Urinary bladder (tissue), 4 donors: ENCODE data around the gene DHRSX. TPM values are rescaled to one million over a fixed set of nuclear protein-coding genes. Genes with fewer than 3 reads are reported as not detected.
A peak's percentile ranks its signal among the peaks of the same experiment; 100 is the strongest.
"Not testable (repeated sequence)": the region's sequence is repeated elsewhere in the genome, so short reads cannot be mapped to it uniquely, and the experiment has no call there.

Source experiments
- DNase-seq: peaks from one replicate; pipeline ENCODE4 v3.0.0-alpha.2; 2015; ENCODE audit errors: extremely low spot score
- H3K27ac ChIP-seq: one replicate; pipeline ENCODE4 v1.5.1; 2013; ENCODE audit warnings: low read depth, mild to moderate bottlenecking, moderate library complexity
- H3K36me3 ChIP-seq: one replicate; pipeline ENCODE4 v1.6.1; 2013; ENCODE audit warnings: mild to moderate bottlenecking, moderate library complexity; ENCODE audit not compliant: insufficient read depth
- H3K4me1 ChIP-seq: one replicate; pipeline ENCODE4 v1.6.1; 2013; ENCODE audit warnings: mild to moderate bottlenecking, moderate library complexity; ENCODE audit not compliant: insufficient read depth
- H3K4me3 ChIP-seq: one replicate; pipeline ENCODE4 v1.5.1; 2013; ENCODE audit warnings: low read depth, low read length
- WGBS: extraction: QIAGEN DNeasy Blood & Tissue Kit; methylation state at CpG from one replicate; pipeline ENCODE4 v1.1.7; 2013; 5-methylcytosine and 5-hydroxymethylcytosine counted together
- polyA plus RNA-seq: library from polyadenylated mRNA; stranded (reverse); fragments of 200-250 nt; gene quantifications from one replicate; pipeline ENCODE4 v1.2.3, GENCODE V29; 2013
- total RNA-seq: library from RNA; depleted of rRNA; stranded (reverse); fragments of >200 nt; gene quantifications from one replicate; pipeline ENCODE4 v1.2.3, GENCODE V29; 2014
- donor health status: healthy with polysubstance abuse.
- donor health status: healthy.

The DHRSX gene
- total and polyA plus RNA-seq, 2 donors: 17.3 to 19.9 TPM

DNA sequence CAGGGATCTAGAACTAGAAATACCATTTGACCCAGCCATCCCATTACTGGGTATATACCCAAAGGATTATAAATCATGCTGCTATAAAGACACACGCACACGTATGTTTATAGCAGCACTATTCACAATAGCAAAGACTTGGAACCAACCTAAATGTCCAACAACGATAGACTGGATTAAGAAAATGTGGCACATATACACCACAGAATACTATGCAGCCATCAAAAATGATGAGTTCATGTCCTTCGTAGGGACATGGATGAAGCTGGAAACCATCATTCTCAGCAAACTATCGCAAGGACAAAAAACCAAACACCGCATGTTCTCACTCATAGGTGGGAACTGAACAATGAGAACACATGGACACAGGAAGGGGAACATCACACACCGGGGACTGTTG is 81.4 kb downstream of the DHRSX start:
- WGBS: 90% methylated on average over 4 of the region's 7 CpGs
- DNase-seq, H3K36me3 ChIP-seq, H3K4me3 ChIP-seq, H3K27ac ChIP-seq, H3K4me1 ChIP-seq: not testable (repeated sequence)

DNA sequence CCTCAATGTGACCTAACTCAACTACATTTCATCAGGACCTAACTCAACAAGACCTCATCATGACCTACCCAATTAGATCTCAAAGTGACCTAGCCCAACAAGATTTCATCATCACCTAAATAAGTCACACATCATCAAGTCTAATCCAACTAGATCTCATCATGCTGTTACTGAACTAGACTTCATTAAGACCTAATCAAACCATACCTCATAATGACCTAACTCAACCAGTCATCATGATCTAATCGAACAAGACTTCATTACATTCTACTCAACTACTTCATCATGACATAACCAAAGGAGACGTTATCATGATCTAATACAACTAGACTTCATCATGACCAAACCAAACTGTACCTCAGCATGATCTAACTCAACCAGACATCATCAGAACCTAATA is 82.8 kb downstream of the DHRSX start:
- Histone ChIP-seq H3K27ac (no peak overlapping the region), H3K36me3 (no peaks in the 10 kb centered on the region), H3K4me3 (no peak overlapping the region), H3K4me1 (no peaks in the 10 kb centered on the region)
- 96% methylated on average over 2 of the region's 2 CpGs for WGBS
- no peak for DNase-seq

DNA sequence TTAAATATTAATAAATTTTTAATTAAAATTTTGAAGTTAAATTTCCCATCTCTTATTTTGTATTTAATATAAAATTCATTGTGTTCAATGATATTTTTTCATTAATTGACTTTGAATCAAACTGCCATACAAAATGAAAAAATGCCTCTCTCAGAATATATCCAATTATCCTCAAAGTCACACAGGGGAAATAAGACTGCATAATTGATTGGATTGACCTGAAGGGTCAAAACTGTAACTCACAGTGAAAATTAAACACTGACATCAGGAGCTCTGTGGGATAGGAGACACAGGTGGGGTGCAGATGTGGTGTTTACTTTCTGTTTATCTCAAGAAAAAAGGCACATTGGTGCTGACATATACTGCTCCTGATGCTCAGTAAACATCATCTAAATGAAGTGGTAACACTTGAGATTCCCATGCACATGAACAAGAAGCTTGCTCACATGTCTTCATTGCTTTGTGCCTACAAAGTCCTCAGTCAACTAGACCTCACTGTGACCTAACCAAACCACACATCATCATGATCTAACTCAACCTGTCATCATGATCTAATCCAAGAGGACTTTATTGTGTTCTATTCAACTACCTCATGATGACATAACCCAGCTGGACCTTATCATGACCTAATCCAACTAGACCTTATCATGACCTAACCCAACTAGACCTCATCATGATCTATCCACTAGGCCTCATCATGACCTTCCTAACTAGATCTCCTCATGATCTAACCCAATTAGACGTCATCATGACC is 83.7 kb downstream of the DHRSX start:
- no peak for DNase-seq
- 96% methylated on average over 1 of the region's 1 CpG for WGBS
- Histone ChIP-seq H3K36me3 (no peaks in the 10 kb centered on the region), H3K4me3 (no peak overlapping the region), H3K27ac (no peak overlapping the region), H3K4me1 (no peaks in the 10 kb centered on the region)

DNA sequence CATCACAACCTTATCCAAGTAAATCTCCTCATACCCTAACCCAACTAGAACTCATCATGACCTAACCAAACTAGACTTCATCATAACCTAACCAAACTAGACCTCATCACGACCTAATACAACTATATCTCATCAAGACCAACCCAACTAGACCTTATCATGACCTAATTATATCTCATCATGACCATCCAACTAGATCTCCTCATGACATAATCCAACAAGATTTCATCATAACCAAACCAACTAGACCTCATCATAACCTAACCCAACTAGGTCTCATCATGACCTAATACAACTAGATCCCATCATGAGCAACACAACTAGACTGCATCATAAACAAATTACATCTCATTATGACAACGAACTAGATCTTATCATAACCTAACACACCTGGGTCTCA is 86.4 kb downstream of the DHRSX start:
- H3K4me3 ChIP-seq: no peak overlapping the region
- 91% methylated on average over 2 of the region's 2 CpGs for WGBS
- H3K4me1 ChIP-seq: no peaks in the 10 kb centered on the region
- no peak for DNase-seq
- no peak overlapping the region for H3K27ac ChIP-seq
- no peaks in the 10 kb centered on the region for H3K36me3 ChIP-seq

DNA sequence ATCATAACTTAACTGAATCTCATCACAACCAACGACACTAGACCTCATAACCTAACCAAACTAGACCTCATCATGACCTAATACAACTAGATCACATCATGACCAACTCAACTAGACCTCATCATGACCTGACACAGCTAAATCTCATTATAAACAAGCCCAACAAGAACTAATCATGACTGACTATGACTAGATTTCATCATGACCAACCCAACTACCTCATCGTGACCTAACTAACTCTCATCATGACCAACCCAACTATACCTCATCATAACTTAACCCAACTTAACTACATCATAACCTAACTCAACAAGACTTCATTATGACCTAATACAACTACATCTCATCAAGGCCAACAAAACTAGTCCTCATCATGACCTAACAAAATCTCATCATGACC is 86.8 kb downstream of the DHRSX start:
- no peaks in the 10 kb centered on the region for H3K4me1 ChIP-seq
- 98% methylated on average over 2 of the region's 2 CpGs for WGBS
- H3K27ac ChIP-seq: no peak overlapping the region
- no peaks in the 10 kb centered on the region for H3K36me3 ChIP-seq
- no peak for DNase-seq
- H3K4me3 ChIP-seq: no peak overlapping the region

DNA sequence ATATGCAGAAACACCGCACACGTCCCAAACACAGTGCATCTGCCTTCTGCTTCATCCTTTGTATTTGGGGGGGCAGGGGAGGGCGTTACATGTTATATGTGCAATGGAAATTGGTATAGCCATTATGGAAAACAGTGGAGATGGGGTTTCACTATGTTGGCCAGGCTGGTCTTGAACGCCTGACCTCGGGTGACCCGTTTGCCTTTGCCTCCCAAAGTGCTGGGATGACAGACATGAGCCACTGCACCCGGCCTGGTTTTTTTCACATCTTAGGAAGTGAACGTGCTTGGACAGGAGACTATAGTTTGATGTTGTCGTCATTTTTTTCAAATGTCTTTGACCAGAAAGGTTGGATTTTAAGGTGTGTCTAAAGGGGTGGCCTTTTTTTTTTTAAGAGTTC is 88.6 kb downstream of the DHRSX start:
- H3K36me3 ChIP-seq: no peaks in the 10 kb centered on the region
- no peak overlapping the region for H3K27ac ChIP-seq
- no peak for DNase-seq
- 96% methylated on average over 9 of the region's 9 CpGs for WGBS
- no peak overlapping the region for H3K4me3 ChIP-seq
- no peaks in the 10 kb centered on the region for H3K4me1 ChIP-seq

DNA sequence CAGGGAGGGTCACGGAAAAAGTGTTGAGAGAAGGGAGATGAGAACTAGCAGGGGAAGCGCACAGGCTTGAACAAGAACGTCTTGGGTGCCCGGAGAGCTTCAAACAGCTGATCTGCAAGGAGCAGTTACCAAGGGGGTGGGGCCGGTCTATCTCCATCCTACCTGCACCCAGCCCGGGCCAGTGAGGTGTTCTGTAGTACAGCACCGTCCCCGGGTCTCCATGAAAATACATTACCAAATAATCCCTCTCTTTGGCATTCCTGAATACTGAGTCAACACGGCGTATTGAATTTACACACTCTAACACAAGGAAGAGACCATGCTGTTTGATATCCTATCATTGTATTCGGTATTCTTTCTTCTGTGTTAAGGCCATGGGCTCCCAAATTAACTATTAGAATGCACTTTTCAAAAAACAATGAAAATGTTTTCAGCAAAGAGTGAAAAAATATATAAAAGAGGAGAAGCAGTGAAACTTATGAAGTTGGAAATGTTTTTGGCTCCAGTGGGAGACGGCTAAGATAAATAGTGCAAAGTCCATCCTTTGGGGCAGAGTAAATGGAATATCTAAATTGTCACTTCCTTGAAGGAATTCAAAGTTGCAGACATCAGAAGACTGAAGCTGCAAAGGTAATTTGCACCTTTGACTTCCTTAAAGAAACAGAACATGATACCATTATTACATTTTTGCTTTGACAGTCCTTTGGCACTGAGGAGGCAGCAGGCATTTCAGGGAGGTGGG is 90.3 kb downstream of the DHRSX start:
- no peaks in the 10 kb centered on the region for H3K36me3 ChIP-seq
- no peaks in the 10 kb centered on the region for H3K4me1 ChIP-seq
- H3K4me3 ChIP-seq: no peak overlapping the region
- WGBS: 84% methylated on average over 12 of the region's 12 CpGs
- no peak overlapping the region for H3K27ac ChIP-seq
- no peak for DNase-seq

DNA sequence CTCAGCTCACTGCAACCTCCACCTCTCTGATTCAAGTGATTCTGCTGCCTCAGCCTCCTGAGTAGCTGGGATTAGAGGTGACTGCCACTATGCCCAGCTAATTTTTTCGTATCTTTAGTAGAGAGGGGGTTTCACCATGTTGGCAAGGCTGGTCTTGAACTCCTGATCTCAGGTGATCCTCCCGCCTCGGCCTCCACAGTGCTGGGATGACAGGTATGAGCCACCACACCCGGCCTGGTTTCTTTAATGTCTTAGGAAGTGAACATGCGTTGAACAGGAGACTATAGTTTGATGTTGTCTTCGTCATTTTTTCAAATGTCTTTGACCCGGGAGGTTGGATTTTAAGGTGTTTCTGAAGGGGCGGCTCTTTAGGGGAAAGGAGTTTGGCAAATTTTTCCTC is 91.0 kb downstream of the DHRSX start:
- Histone ChIP-seq H3K4me3 (no peak overlapping the region), H3K4me1 (no peaks in the 10 kb centered on the region), H3K36me3 (no peaks in the 10 kb centered on the region), H3K27ac (no peak overlapping the region)
- DNase-seq: no peak
- 94% methylated on average over 8 of the region's 8 CpGs for WGBS

DNA sequence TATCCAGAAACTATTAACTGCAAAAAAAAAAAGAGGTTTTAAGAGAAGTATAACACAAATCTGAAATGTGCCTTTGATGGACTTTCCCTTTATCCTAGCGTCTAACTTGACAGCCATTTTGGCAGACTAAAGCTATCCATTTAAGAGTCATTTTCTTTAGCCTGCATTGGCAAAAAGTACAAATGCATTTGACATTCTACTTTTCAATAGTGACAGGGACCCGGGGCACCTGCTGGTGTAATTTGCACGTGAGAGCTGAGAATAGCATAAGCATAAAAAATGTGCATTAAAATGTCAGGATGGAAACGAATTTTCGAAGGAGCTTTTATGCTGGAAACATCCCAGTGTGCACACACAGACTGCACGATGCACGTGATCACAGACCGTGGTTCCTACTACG is 91.9 kb downstream of the DHRSX start:
- WGBS: 90% methylated on average over 9 of the region's 9 CpGs
- no peak for DNase-seq
- Histone ChIP-seq H3K4me1 (no peaks in the 10 kb centered on the region), H3K4me3 (no peak overlapping the region), H3K27ac (no peak overlapping the region), H3K36me3 (no peaks in the 10 kb centered on the region)

DNA sequence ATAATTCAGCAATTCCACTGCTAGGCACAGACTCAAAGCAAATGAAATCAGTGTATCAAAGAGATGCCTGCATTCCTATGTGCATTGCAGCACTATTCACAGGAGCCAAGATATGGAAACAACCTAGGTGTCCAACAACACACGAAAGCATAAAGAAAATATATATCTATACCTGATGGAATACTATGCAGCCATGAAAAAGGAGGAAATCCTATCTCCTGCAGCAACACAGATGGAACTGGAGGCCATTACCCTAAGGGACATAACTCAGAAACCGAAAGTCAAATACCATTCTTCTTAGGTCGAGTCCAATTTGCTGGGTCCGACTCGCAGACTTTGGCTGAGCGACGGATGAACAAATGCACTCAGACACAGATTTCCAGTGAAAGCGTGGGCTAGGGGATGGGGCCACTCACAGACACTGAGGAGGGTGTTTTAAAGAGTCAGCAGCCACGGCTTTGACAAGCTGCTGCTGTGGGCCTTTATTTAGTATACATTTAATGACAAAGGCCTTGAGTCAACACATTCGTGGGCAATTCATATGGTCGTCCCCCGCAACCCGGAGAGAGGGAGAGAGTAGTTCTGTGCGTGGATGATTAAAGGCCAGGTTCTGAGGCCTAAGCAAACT is 93.8 kb downstream of the DHRSX start:
- Histone ChIP-seq H3K36me3 (no peaks in the 10 kb centered on the region), H3K27ac (no peak overlapping the region), H3K4me1 (no peaks in the 10 kb centered on the region), H3K4me3 (no peak overlapping the region)
- DNase-seq: no peak
- WGBS: 94% methylated on average over 14 of the region's 14 CpGs

DNA sequence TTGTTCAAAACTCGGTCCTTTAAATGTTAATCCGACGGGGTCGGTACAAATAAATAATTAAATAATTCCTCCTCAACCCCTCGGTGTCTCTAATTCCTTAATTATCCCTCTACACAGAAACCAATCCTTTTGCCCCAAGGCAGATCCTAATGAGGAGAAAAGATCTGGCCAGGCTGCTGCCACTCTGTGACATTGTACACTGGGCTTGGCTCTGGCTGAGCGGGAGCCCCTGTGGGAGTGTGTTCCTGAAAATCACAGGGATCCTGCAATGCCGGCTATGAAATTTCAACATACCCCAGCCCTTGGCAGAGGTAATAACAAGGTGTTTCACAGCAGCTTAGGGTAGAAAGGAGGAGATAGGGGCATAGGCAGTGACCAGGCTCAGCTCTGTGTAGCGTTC is 96.0 kb downstream of the DHRSX start:
- no peak overlapping the region for H3K4me3 ChIP-seq
- whole genome bisulfite sequencing: 82% methylated on average over 8 of the region's 8 CpGs
- no peaks in the 10 kb centered on the region for H3K36me3 ChIP-seq
- H3K27ac ChIP-seq: no peak overlapping the region
- DNase-seq: no peak
- no peaks in the 10 kb centered on the region for H3K4me1 ChIP-seq

DNA sequence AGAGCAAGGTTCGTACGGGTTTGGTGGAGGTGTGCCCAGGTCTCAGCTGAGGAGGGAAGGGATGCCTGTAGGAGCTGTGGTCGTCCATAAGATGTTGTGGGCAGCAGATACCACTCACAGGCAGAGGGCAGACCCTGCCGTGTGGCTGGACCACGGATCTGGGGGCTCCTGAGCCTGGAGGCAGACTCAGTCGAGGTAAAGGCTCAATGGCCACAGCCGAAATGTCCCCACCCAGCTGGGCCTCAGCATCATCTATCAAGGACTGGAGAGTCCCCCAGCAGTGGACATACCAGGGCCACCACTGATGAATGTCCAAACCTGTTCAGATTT is 98.5 kb downstream of the DHRSX start:
- H3K36me3 ChIP-seq: no peaks in the 10 kb centered on the region
- no peaks in the 10 kb centered on the region for H3K4me1 ChIP-seq
- 85% methylated on average over 7 of the region's 7 CpGs for WGBS
- H3K27ac ChIP-seq: no peak overlapping the region
- no peak overlapping the region for H3K4me3 ChIP-seq
- no peak for DNase-seq

DNA sequence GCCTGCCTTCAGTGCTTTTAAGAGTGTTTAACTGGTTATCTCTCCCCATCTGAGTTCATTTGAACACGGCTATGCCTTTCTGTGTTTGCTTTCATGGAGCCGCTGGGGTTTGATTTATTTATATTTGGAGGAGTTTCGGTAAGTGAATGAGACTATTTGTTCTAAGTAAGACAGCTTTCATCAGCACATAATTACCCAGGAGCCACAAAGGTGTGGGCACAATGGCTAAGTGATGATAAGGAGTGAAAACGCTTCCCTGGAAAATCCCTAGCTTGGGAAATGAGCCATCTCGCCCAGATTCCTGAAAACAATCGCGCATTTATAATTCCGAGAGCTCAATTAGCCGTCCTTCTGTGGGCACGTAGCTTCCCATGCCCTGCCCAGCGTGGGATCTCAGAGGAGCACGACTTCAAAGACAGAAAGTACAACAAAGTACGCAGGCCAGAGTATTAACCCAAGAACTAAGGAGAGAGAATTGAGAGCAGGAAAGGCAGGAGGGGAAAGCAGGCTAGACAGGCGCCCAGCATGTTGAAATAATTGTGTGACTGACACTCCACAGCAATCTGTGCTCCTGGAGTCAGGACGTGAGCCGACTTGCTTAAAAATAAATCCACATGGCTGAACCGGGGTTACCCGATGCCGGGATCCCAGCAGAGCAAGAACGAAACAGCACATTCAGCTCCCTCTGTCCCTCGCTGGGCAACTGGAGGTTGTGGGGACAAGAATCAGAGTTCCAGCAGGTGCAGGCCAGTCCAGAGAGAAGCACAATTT is 99.0 kb downstream of the DHRSX start:
- H3K4me3 ChIP-seq: no peak overlapping the region
- no peaks in the 10 kb centered on the region for H3K36me3 ChIP-seq
- WGBS: 64% methylated on average over 21 of the region's 21 CpGs
- peak; percentile 10 for DNase-seq
- no peak overlapping the region for H3K27ac ChIP-seq
- H3K4me1 ChIP-seq: no peaks in the 10 kb centered on the region
